Measurements from ENCODE around the gene CHGA. TPM values are rescaled to one million over a fixed set of nuclear protein-coding genes. Genes with fewer than 3 reads are reported as not detected.

Gene CHGA
- total RNA-seq, 1 experiment from 2014 or later: not detected

DNA sequence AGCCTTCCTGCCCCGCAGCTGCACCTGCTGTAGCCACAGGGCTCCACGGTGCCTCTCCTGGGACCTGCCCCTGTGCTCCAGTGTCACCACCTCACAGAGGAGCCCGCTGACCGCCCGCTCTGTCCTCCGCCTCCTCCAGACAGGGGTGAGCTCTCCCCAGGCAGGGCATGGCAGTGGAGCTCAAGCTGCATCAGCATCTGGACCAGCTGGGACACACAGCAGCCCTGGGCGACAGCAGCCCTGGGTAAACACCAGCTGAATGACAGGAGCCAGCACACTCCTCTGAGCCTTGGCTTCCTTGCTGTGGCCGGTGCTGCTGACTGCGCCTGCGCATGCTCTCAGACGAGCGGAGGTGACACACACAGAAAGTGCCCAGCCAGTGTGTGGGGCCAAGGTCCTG lies 22.0 kb downstream of the CHGA start:
- DNase-seq (ENCODE audit: low spot score): no peak

- DNase-seq (ENCODE audit: low spot score): no peak
Observed at GRCh38 chr14:92945544-92945943, 22.6 kb downstream of the CHGA start.

GRCh38 chr14:92945959-92946846 lies 23.3 kb downstream of the CHGA start:
- peak; percentile 83 for DNase-seq (ENCODE audit: low spot score)

DNA sequence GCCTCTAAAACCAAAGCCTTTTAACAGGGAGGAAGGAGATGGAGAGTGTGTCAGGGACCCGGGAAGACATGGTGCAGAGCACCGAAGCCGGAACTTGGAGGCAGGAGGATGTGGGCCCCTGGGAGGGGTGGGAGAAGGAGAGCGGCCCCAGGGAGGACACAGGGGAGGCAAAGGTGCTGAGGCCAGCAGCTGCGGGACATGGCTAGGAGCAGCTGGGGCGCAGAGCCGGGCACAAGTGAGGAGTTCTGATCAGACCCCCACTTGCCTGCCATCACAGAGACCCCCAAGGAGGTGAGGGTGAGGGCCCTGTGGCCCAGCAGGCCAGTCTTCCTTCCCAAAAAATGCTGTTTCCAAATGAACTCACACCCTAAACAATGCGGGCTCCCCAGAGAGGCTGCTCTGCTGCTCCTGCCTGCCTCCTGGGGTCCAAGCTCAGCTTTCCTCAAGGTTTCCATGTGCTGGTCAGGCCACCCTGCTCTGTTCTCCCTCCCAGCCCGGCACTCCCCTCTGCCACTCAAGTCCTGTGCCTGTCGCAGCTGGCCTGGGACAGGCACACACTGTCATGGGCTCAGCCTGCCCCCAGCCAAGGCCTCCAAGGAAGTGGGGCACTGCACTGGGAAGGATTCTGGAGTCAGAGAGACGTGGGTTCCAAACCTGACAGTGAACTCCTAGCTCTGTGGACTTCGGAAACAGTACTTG lies 24.0 kb downstream of the CHGA start:
- no peak for DNase-seq (ENCODE audit: low spot score)

DNA sequence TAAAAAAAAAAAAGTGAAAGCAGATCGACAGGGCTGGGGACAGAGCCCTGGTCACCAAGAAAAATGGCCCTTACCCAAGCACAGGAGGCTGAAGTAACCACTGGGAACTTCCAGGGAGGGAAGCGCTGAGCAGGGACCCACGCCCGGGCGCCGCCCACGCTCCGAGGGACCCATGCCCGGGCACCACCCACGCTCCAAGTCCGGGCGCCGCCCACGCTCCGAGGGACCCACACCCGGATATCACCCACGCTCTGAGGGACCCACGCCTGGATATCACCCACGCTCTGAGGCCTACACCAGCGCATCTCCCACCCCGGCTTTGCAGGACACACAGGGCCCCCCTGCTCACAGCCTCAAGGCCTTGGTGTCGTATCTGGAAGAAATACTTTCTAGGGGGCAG lies 25.7 kb downstream of the CHGA start:
- DNase-seq (ENCODE audit: low spot score): no peak

GRCh38 chr14:92949496-92950192 lies 26.7 kb downstream of the CHGA start:
- DNase-seq (ENCODE audit: low spot score): no peak

DNA sequence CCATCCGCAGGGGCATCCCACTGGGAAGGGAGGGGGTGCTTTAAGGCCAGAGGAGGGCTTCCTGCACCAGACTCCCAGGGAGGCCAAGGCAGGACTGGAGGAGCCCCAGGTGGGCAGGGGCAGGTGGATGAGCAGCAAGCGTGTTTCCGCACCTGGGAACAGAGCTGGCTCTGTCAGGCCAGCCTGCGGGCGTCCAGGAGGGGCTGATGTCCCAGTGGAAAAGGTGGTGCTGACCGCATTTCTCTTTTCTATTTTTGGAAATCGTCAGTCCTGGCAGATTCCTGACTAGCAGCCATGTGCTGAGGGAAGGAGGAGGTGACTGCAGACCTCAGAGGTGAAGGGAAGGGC lies 27.2 kb downstream of the CHGA start:
- DNase-seq (ENCODE audit: low spot score): no peak

- DNase-seq (ENCODE audit: low spot score): no peak
Observed at GRCh38 chr14:92950773-92951172, 27.8 kb downstream of the CHGA start.

- DNase-seq (ENCODE audit: low spot score): no peak
Observed at GRCh38 chr14:92951261-92951660, 28.3 kb downstream of the CHGA start.

GRCh38 chr14:92951912-92952471 lies 29.0 kb downstream of the CHGA start:
- DNase-seq (ENCODE audit: low spot score): peak; percentile 53

GRCh38 chr14:92952481-92953298 lies 29.7 kb downstream of the CHGA start:
- DNase-seq (ENCODE audit: low spot score): no peak

- no peak for DNase-seq (ENCODE audit: low spot score)
Observed at GRCh38 chr14:92953526-92953925, 30.6 kb downstream of the CHGA start.

GRCh38 chr14:92954933-92955332 lies 32.0 kb downstream of the CHGA start:
- no peak for DNase-seq (ENCODE audit: low spot score)

GRCh38 chr14:92955381-92955780 lies 32.4 kb downstream of the CHGA start:
- no peak for DNase-seq (ENCODE audit: low spot score)

DNA sequence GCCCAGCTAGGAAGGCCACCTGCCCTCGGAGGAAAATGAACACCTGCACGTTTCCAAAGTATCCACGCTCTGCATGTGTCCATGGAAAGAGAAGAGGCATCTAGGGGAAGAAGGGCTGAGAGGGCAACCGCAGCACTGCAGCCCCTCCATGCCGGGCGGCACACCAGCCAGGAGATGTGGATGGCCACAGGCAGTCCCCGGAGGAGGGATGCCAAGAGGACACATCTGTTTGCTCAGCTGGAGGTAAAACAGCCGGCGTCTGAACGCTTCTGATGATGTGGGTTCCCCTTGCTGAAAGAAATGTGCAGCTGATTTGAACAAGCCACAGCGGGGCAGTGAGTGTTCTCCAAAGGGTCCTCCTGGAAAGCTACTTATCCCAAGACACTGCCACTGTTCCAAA lies 34.0 kb downstream of the CHGA start:
- DNase-seq (ENCODE audit: low spot score): no peak

DNA sequence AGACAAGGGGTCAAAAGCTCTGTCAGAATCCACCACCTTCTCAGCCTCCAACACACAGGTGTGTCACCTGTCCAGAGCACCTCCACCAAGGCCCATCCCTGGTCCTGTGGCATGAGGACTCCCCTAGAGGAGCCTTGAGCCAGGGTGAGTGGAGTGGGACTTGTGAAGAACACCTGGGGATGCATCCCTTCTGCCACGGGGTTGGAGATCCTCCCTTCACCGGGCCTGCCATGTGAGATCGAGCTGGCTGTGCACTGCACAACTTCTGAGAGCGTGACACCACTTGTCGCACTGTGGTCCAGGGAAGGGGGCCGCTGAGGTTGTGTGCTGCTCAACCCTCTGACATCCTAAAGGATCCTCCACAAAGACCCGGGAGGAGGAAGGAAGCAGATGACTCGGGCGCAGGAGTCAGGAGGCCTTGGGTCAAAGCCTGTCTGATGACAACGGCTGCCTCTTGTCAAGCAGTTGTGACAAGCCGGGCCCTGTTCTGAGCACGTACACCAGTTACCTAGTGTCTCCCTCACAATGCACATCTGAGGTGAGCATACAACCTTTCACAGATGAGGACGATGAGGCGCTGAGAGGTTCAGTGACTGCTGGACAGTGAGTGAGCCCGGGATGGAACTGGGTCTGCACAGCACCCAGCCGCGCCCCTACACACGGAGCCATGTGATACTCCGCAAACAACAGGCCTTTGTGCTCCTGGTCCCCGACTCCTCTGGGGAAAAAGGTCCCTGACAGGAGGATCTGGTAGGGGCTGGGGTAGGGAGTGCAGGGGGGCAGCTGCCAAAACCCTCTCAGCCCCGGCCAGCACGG lies 35.6 kb downstream of the CHGA start:
- no peak for DNase-seq (ENCODE audit: low spot score)

DNA sequence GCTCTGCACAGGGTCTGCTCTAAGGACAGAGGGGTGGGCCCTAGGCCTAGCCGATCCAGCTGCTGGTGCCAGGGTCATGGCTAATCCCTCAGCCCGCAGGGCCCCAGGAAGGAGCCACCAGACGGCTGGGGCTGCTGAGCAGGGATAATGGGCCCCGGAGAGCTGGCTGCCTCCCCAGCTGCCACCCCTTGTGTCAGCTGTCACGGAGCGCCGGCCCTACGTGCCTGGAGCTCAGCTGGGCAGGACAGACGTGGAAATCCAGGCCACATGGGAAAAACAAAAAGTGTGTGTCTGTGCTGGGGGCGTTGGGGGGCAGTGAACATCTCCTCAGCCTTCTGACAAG lies 36.2 kb downstream of the CHGA start:
- DNase-seq (ENCODE audit: low spot score): no peak

GRCh38 chr14:92959761-92960680 lies 37.1 kb downstream of the CHGA start:
- no peak for DNase-seq (ENCODE audit: low spot score)

DNA sequence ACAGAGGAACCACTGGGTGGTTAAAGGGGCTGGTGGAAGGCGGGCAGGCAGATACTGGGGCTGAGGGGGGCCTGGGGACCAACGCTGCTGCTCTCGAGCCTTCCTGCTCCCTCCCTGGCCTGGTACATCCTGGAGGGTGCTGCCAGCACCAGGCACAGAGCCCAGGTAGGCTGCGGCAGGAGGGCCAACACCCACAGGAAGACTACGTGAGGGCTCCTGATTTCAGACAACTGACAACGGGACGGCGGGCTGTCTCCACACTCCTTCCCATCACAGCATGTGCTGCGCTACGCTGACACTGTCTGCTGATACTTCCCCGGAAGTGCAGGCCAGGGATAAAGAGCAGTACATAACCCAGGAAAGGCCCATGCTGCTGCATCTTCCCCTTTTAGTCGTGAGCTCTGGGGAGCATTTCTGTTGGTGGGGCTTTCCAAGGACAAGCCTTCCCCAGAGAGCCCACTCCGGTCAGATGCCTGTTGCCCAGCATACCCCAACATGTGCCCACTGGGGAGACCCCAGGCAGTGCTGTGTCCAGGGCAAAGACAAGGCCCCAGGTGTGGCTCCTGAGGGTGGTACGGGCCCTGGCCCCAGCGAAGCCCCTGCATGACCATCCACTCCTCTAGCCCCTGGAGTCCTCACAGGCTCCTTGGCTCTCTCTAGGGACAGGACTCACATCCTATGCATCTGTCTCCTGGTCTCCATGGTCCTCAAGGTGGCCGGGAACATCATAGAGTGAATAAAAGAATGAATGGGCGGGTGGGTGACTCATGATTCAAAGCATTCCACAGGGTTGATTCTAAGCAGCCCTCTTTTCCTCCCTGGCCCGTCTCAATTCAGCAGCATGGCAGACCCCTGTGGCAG lies 38.0 kb downstream of the CHGA start:
- no peak for DNase-seq (ENCODE audit: low spot score)
